B cell (primary cell): Measurements from ENCODE around the gene ARHGAP25. TPM values are rescaled to one million over a fixed set of nuclear protein-coding genes. Genes with fewer than 3 reads are reported as not detected.

ENCODE experiments used
- ATAC-seq: fragments of 200-7000 bp; cut with Tn5 transposase; one replicate; pipeline ENCODE4 v1.10.0; 2021; ENCODE audit warnings: low read depth, mild to moderate bottlenecking, moderate number of reproducible peaks, moderate library complexity
- CTCF ChIA-PET: fragments of 350-600 bp; sonication (Branson Sonifier 250); formaldehyde crosslinking; loops from one replicate; lab custom pipeline; 2021; ENCODE audit warnings: antibody characterized with exemption, inconsistent platforms; lab: Charles Lee
- POLR2A ChIA-PET: fragments of 350-600 bp; sonication (Branson Sonifier 250); formaldehyde crosslinking; loops from one replicate; lab custom pipeline; 2021; ENCODE audit warnings: antibody characterized with exemption; lab: Charles Lee
- DNase-seq: peaks from one replicate; pipeline ENCODE4 v3.0.0; 2013
- H2AFZ ChIP-seq: 2 replicates; pipeline ENCODE4 v1.6.1; 2012; ENCODE audit warnings: mild to moderate bottlenecking, low read depth, low read length; ENCODE audit not compliant: insufficient read depth, poor library complexity, severe bottlenecking
- H3K27ac ChIP-seq, 2 donors: 1 replicate in 1 of 2; 2 replicates in 1 of 2; pipeline ENCODE4 v1.5.1; 2012 to 2013; ENCODE audit warnings: low read length in 2 of 2, mild to moderate bottlenecking in 2 of 2, moderate library complexity in 1 of 2
- H3K27me3 ChIP-seq, 4 experiments: fragments of 200-600 bp in 1 of 4; sonication (generic) in 1 of 4; replicated peaks in 1 of 4; 1 replicate in 2 of 4; 2 replicates in 2 of 4; pipeline versions ENCODE4 v1.6.1 to v1.7.0; 2013 to 2016; ENCODE audit warnings: low read length in 3 of 4, mild to moderate bottlenecking in 2 of 4, mixed read lengths in 1 of 4, moderate library complexity in 1 of 4; ENCODE audit not compliant: insufficient read depth in 4 of 4, control insufficient read depth in 3 of 4; ENCODE audit errors: control extremely low read depth in 1 of 4
- H3K36me3 ChIP-seq, 2 experiments: replicated peaks in 1 of 2; 1 replicate in 1 of 2; 2 replicates in 1 of 2; pipeline versions ENCODE4 v1.6.1 to v1.7.1; 2013; ENCODE audit warnings: low read length in 1 of 2; ENCODE audit not compliant: insufficient read depth in 2 of 2, control insufficient read depth in 1 of 2; ENCODE audit errors: control extremely low read depth in 1 of 2, extremely low read depth in 1 of 2
- H3K4me1 ChIP-seq, 2 donors: fragments of 200-600 bp in 1 of 2; sonication (generic) in 1 of 2; 1 replicate in 1 of 2; 2 replicates in 1 of 2; pipeline versions ENCODE4 v1.5.1 to v1.6.1; 2013 to 2017; ENCODE audit warnings: low read length in 2 of 2; ENCODE audit not compliant: control insufficient read depth in 2 of 2, insufficient read depth in 2 of 2
- H3K4me2 ChIP-seq: replicated peaks from 2 replicates; pipeline ENCODE3; 2012; ENCODE audit warnings: mild to moderate bottlenecking, low read depth, low read length; ENCODE audit not compliant: poor library complexity, severe bottlenecking
- H3K4me3 ChIP-seq, 5 experiments: fragments of 200-600 bp in 1 of 5; sonication (generic) in 1 of 5; 1 replicate in 3 of 5; 2 replicates in 2 of 5; pipeline versions ENCODE4 v1.5.1 to v1.7.0; 2011 to 2016; ENCODE audit warnings: low read length in 4 of 5, mild to moderate bottlenecking in 4 of 5, low read depth in 2 of 5, control low read depth in 1 of 5, moderate library complexity in 1 of 5; ENCODE audit not compliant: insufficient read depth in 1 of 5; ENCODE audit errors: control extremely low read depth in 1 of 5, extremely low read depth in 1 of 5
- H3K79me2 ChIP-seq: fragments of 200-600 bp; sonication (generic); one replicate; pipeline ENCODE4 v1.6.0; 2016; ENCODE audit warnings: low read length; ENCODE audit not compliant: control insufficient read depth, insufficient read depth
- H3K9ac ChIP-seq: fragments of 200-600 bp; sonication (generic); 2 replicates; pipeline ENCODE4 v1.6.1; 2017; ENCODE audit warnings: mild to moderate bottlenecking, low read length, moderate library complexity
- H3K9me3 ChIP-seq, 3 donors: one replicate each; pipeline versions ENCODE4 v1.6.1 to v1.7.1; 2013; ENCODE audit warnings: low read length in 2 of 3; ENCODE audit not compliant: control insufficient read depth in 2 of 3, insufficient read depth in 1 of 3; ENCODE audit errors: control extremely low read depth in 1 of 3
- H4K20me1 ChIP-seq: 2 replicates; pipeline ENCODE4 v1.6.0; 2012; ENCODE audit warnings: mild to moderate bottlenecking, low read length; ENCODE audit not compliant: insufficient read depth, control insufficient read depth, poor library complexity, severe bottlenecking
- H3K27ac Mint-ChIP-seq: one replicate; pipeline ENCODE4 v1.8.0; 2021; ENCODE audit warnings: mixed read lengths
- H3K27me3 Mint-ChIP-seq: one replicate; pipeline ENCODE4 v1.8.0; 2021; ENCODE audit warnings: mixed read lengths
- H3K4me1 Mint-ChIP-seq: one replicate; pipeline ENCODE4 v1.8.0; 2021; ENCODE audit warnings: mixed read lengths
- H3K4me3 Mint-ChIP-seq: one replicate; pipeline ENCODE4 v1.8.0; 2021; ENCODE audit warnings: mixed read lengths
- H3K9me3 Mint-ChIP-seq: one replicate; pipeline ENCODE4 v1.8.0; 2022; ENCODE audit warnings: mixed read lengths; ENCODE audit not compliant: insufficient read depth
- CTCF ChIP-seq: fragments of 200-600 bp; IDR thresholded peaks from one replicate; pipeline ENCODE4 v1.8.0; 2022; ENCODE audit warnings: antibody characterized with exemption, mild to moderate bottlenecking
- EZH2 ChIP-seq: IDR thresholded peaks from 2 replicates; pipeline ENCODE4 v1.6.1; 2012; ENCODE audit warnings: borderline replicate concordance, low read depth, mild to moderate bottlenecking, moderate library complexity, low read length; ENCODE audit not compliant: insufficient read depth, poor library complexity, severe bottlenecking
- WGBS: methylation state at CpG from one replicate; pipeline ENCODE4 v1.1.5; 2013; ENCODE audit warnings: missing lambda C conversion rate; ENCODE audit not compliant: insufficient coverage; 5-methylcytosine and 5-hydroxymethylcytosine counted together
- intact Hi-C: fragments of 100-400 bp; cut with micrococcal nuclease; formaldehyde crosslinking; loops from one replicate; pipeline ENCODE4 v1.10.0; 2022
- polyA plus RNA-seq: library from polyadenylated mRNA; depleted of rRNA; stranded (reverse); fragments of >200 nt; gene quantifications from 2 replicates; pipeline ENCODE4 v1.2.3, GENCODE V29; 2012
- total RNA-seq, 2 donors: library from RNA; stranded (reverse); fragments of 120-200 nt in 1 of 2; gene quantifications; 1 replicate in 1 of 2; 2 replicates in 1 of 2; pipeline versions ENCODE4 v1.2.3 to v1.2.4, GENCODE V29; 2013 to 2022

The ARHGAP25 gene
- total and polyA plus RNA-seq, 2 donors (not counting 1 experiment from before 2014, with no cell fraction given), result 97.9 to 207 TPM

GRCh38 chr2:68756178-68756577, 21.6 kb downstream of the ARHGAP25 start:
- intact Hi-C loops, result no loop called here
- no peak overlapping the region for H2AFZ ChIP-seq
- H3K9me3 ChIP-seq, result peaks cover 0 to 4% (median 0%) of the 10 kb centered on the region in 3 donors
- H3K4me3 ChIP-seq, result no peak overlapping the region
- peaks cover 0 to 8% of the 10 kb centered on the region in 2 experiments for H3K36me3 ChIP-seq
- no peak overlapping the region for H3K27ac ChIP-seq
- DNase-seq (no peak), ATAC-seq (no peak)
- no peaks in the 10 kb centered on the region for H3K27me3 ChIP-seq
- Mint-ChIP-seq H3K9me3 (no peaks in the 10 kb centered on the region), H3K4me1 (peaks cover 66% of the 10 kb centered on the region), H3K27me3 (no peaks in the 10 kb centered on the region), H3K4me3 (no peak overlapping the region), H3K27ac (no peak overlapping the region)
- TF ChIP-seq CTCF (no peak), EZH2 (no peak)
- CTCF ChIA-PET, result interaction anchor here (0.8 to 12.1 kb wide), 11 partner anchors 16 to 291 kb away, joined by 3 to 425 read pairs (median 4); no protein-coding TSS in a partner anchor
- H3K4me2 ChIP-seq, result no peak overlapping the region
- POLR2A ChIA-PET, result interaction anchor here (1.0 kb wide), 1 partner anchor 36 kb away, joined by 4 read pairs; no protein-coding TSS in a partner anchor
- H3K79me2 ChIP-seq, result peaks cover 85% of the 10 kb centered on the region
- no peak overlapping the region for H3K9ac ChIP-seq
- H4K20me1 ChIP-seq, result no peaks in the 10 kb centered on the region
- WGBS, result no CpG with 5 or more reads among the region's 2 CpGs
- peaks cover 35 to 46% of the 10 kb centered on the region in 2 donors for H3K4me1 ChIP-seq

- peaks cover 0 to 4% (median 0%) of the 10 kb centered on the region in 3 donors for H3K9me3 ChIP-seq
- no peak overlapping the region for H3K4me2 ChIP-seq
- Mint-ChIP-seq H3K9me3 (no peaks in the 10 kb centered on the region), H3K4me3 (no peak overlapping the region), H3K27ac (no peak overlapping the region), H3K4me1 (peaks cover 66% of the 10 kb centered on the region), H3K27me3 (no peaks in the 10 kb centered on the region)
- no peak overlapping the region for H3K27ac ChIP-seq
- CTCF ChIA-PET, result interaction anchor here (1.1 to 12.1 kb wide), 7 partner anchors 8 to 151 kb away, joined by 3 to 425 read pairs (median 7); no protein-coding TSS in a partner anchor
- H3K9ac ChIP-seq, result no peak overlapping the region
- POLR2A ChIA-PET, result interaction anchor here (1.1 kb wide), 1 partner anchor 10 kb away, joined by 3 read pairs; no protein-coding TSS in a partner anchor
- no peaks in the 10 kb centered on the region for H4K20me1 ChIP-seq
- H3K4me3 ChIP-seq, result no peak overlapping the region
- intact Hi-C loops, result no loop called here
- H3K79me2 ChIP-seq, result peaks cover 76% of the 10 kb centered on the region
- WGBS, result no CpG with 5 or more reads among the region's 2 CpGs
- no peak for ATAC-seq
- no peaks in the 10 kb centered on the region for H3K27me3 ChIP-seq
- H2AFZ ChIP-seq, result no peak overlapping the region
- DNase-seq, result no peak
- TF ChIP-seq EZH2, result no peak
- TF ChIP-seq CTCF, result no peak
- peaks cover 33 to 45% of the 10 kb centered on the region in 2 donors for H3K4me1 ChIP-seq
- peaks cover 0 to 8% of the 10 kb centered on the region in 2 experiments for H3K36me3 ChIP-seq
Measured at GRCh38 chr2:68757081-68757480, 22.5 kb downstream of the ARHGAP25 start.
